HepG2 (cell line): ENCODE measurements around the gene PRAMEF17. TPM values are rescaled to one million over a fixed set of nuclear protein-coding genes. Genes with fewer than 3 reads are reported as not detected.
"Not testable (repeated sequence)": the region's sequence is repeated elsewhere in the genome, so short reads cannot be mapped to it uniquely, and the experiment has no call there.

Experiments used
- ATAC-seq: fragments of 200-7000 bp; cut with Tn5 transposase; 3 replicates; pipeline ENCODE4 v1.9.1; 2020; ENCODE audit warnings: mild to moderate bottlenecking, moderate library complexity
- BruUV-seq: library from RNA; stranded (reverse); fragments of 400-500 nt; replicated peaks from 2 replicates; lab custom pipeline; 2021; lab: Mats Ljungman, UMichigan
- CTCF ChIA-PET: fragments of 300-600 bp; formaldehyde crosslinking; extraction: SDS; loops from one replicate; lab custom pipeline; 2021; ENCODE audit warnings: low total read pairs, inconsistent platforms, low intra/inter-chr PET ratio; lab: Yijun Ruan, JAX
- POLR2A ChIA-PET: fragments of 350-600 bp; sonication (Branson Sonifier 250); formaldehyde crosslinking; loops from one replicate; lab custom pipeline; 2020; ENCODE audit warnings: antibody characterized with exemption, inconsistent platforms; lab: Yijun Ruan, JAX
- DNase-seq: peaks from one replicate; pipeline ENCODE4 v3.0.0-alpha.2; 2015; ENCODE audit warnings: low spot score
- FAIRE-seq: peaks from 3 replicates; lab custom pipeline; 2011; peaks lifted over from hg19 to GRCh38; lab: Jason Lieb, UNC
- H2AFZ ChIP-seq: one replicate; pipeline ENCODE4 v1.6.1; 2011; ENCODE audit warnings: low read length, inconsistent platforms
- H3K27ac ChIP-seq: fragments of 300-600 bp; 3 replicates; pipeline ENCODE4 v1.8.0; 2011; ENCODE audit warnings: mixed run types, mild to moderate bottlenecking, mixed read lengths, low read length, inconsistent platforms; ENCODE audit not compliant: insufficient read depth; ENCODE audit errors: extremely low read length
- H3K27me3 ChIP-seq, 2 experiments: fragments of 200-600 bp in 1 of 2; 2 replicates in 1 of 2; 3 replicates in 1 of 2; pipeline versions ENCODE4 v1.6.0 to v1.8.0; 2011; ENCODE audit warnings: low read length in 2 of 2, mild to moderate bottlenecking in 2 of 2, moderate library complexity in 2 of 2, inconsistent platforms in 1 of 2; ENCODE audit not compliant: insufficient read depth in 2 of 2, control insufficient read depth in 1 of 2
- H3K36me3 ChIP-seq, 2 experiments: fragments of 200-600 bp in 1 of 2; replicated peaks in 1 of 2; 2 replicates in 1 of 2; 3 replicates in 1 of 2; pipeline versions ENCODE4 v1.5.1 to v1.8.0; 2011; ENCODE audit warnings: low read length in 2 of 2, inconsistent platforms in 1 of 2; ENCODE audit not compliant: insufficient read depth in 2 of 2, control insufficient read depth in 1 of 2
- H3K4me1 ChIP-seq: 2 replicates; pipeline ENCODE4 v1.5.1; 2012; ENCODE audit warnings: low read length, inconsistent platforms; ENCODE audit not compliant: insufficient read depth
- H3K4me2 ChIP-seq: 2 replicates; pipeline ENCODE4 v1.6.0; 2011; ENCODE audit warnings: low read depth, low read length, inconsistent platforms
- H3K4me3 ChIP-seq, 3 experiments: fragments of 200-600 bp in 1 of 3; sonication (generic), shearing (Covaris generic) in 1 of 3; replicated peaks in 1 of 3; 2 replicates each; pipeline ENCODE4 v1.5.1; 2011 to 2016; ENCODE audit warnings: low read length in 3 of 3, inconsistent platforms in 2 of 3, low read depth in 2 of 3, mild to moderate bottlenecking in 2 of 3, control low read depth in 1 of 3, mixed read lengths in 1 of 3; ENCODE audit not compliant: insufficient read depth in 1 of 3
- H3K79me2 ChIP-seq: one replicate; pipeline ENCODE4 v1.6.1; 2011; ENCODE audit warnings: low read length, inconsistent platforms; ENCODE audit not compliant: insufficient read depth
- H3K9ac ChIP-seq: 2 replicates; pipeline ENCODE4 v1.6.0; 2011; ENCODE audit warnings: mild to moderate bottlenecking, low read depth, low read length, inconsistent platforms; ENCODE audit not compliant: insufficient read depth
- H3K9me3 ChIP-seq: 2 replicates; pipeline ENCODE4 v1.5.1; 2012; ENCODE audit warnings: mild to moderate bottlenecking, low read length
- H4K20me1 ChIP-seq: 2 replicates; pipeline ENCODE4 v1.6.0; 2011; ENCODE audit warnings: inconsistent platforms, mild to moderate bottlenecking, low read length, moderate library complexity; ENCODE audit not compliant: insufficient read depth
- ATF1 ChIP-seq: IDR thresholded peaks from 2 replicates; pipeline ENCODE4 v1.6.1; 2016; ENCODE audit warnings: mild to moderate bottlenecking, control low read depth
- FOXC1 ChIP-seq: sonication (generic); formaldehyde crosslinking; IDR thresholded peaks from 2 replicates; pipeline ENCODE4 v1.8.0; 2022; ENCODE audit warnings: mild to moderate bottlenecking, missing genetic modification reagents, borderline replicate concordance
- HNF4G ChIP-seq, 2 experiments: sonication (generic) in 1 of 2; formaldehyde crosslinking in 1 of 2; IDR thresholded peaks; 2 replicates each; pipeline versions ENCODE4 v1.4.0 to v1.6.1; 2011 to 2020; ENCODE audit warnings: borderline replicate concordance in 2 of 2, low read depth in 2 of 2, mild to moderate bottlenecking in 2 of 2, low read length in 1 of 2, missing genetic modification reagents in 1 of 2, moderate library complexity in 1 of 2
- ISX ChIP-seq: sonication (generic); formaldehyde crosslinking; conservative IDR thresholded peaks from 2 replicates; pipeline ENCODE4 v1.5.0; 2020; ENCODE audit warnings: missing genetic modification reagents
- RAD51 ChIP-seq: fragments of 450-650 bp; IDR thresholded peaks from 2 replicates; pipeline ENCODE4 v1.6.1; 2016; ENCODE audit warnings: borderline replicate concordance
- ZNF407 ChIP-seq: sonication (generic); formaldehyde crosslinking; IDR thresholded peaks from one replicate; pipeline ENCODE4 v1.5.1; 2020; ENCODE audit warnings: mild to moderate bottlenecking, missing genetic modification reagents; ENCODE audit errors: not compliant biosample characterization
- ZNF562 ChIP-seq: sonication (generic); formaldehyde crosslinking; IDR thresholded peaks from 2 replicates; pipeline ENCODE4 v1.8.0; 2022; ENCODE audit warnings: missing genetic modification reagents, borderline replicate concordance
- WGBS: methylation state at CpG from one replicate; pipeline ENCODE4 v1.1.6; 2017; ENCODE audit warnings: low lambda C conversion rate; 5-methylcytosine and 5-hydroxymethylcytosine counted together
- in situ Hi-C: cut with HindIII; loops from 2 replicates; pipeline ENCODE4 v1.10.0; 2017; ENCODE audit warnings: low pct_unique_long_range_greater_than_20kb; ENCODE audit not compliant: extremely low pct_ligation_motif_present
- intact Hi-C: fragments of 100-400 bp; cut with micrococcal nuclease; formaldehyde crosslinking; loops from one replicate; pipeline ENCODE4 v1.10.0; 2022; ENCODE audit not compliant: unreplicated experiment
- polyA plus RNA-seq, 8 experiments: library from polyadenylated mRNA; depleted of rRNA in 3 of 8; stranded (reverse) in 7 of 8; unstranded in 1 of 8; fragments of >200 nt; fragmentation: Illumina TruSeq in 4 of 8; extraction: Trizol in 4 of 8; gene quantifications; 2 replicates each; pipeline versions ENCODE4 v1.2.1 to v1.2.3, GENCODE V29; 2011 to 2016; ENCODE audit warnings: low read depth in 4 of 8, missing spikeins in 1 of 8, mixed read lengths in 1 of 8; ENCODE audit not compliant: insufficient read depth in 1 of 8
- total RNA-seq, 5 experiments: library from RNA; depleted of rRNA; stranded (reverse); fragments of >200 nt; fragmentation: Illumina TruSeq; extraction: Trizol; gene quantifications; 2 replicates each; pipeline ENCODE4 v1.2.3, GENCODE V29; 2016; ENCODE audit warnings: low read depth in 1 of 5

Gene PRAMEF17
- total and polyA plus RNA-seq, 2 of the 13 experiments (the other 11 are each of a cell fraction or from before 2014, with no cell fraction given) = not detected

- H3K4me3 ChIP-seq, H3K36me3 ChIP-seq, intact Hi-C loops, H3K4me2 ChIP-seq, CTCF ChIA-PET, H3K9me3 ChIP-seq, POLR2A ChIA-PET, H2AFZ ChIP-seq, H3K9ac ChIP-seq, DNase-seq, H3K4me1 ChIP-seq, ATAC-seq, H3K27ac ChIP-seq, H4K20me1 ChIP-seq, H3K27me3 ChIP-seq, in situ Hi-C loops, BruUV-seq, H3K79me2 ChIP-seq, FAIRE-seq: not testable (repeated sequence)
- no CpG with 5 or more reads among the region's 32 CpGs for WGBS
These were observed 44.4 kb downstream of the PRAMEF17 start for GRCh38 chr1:13433694-13434358.

- Histone ChIP-seq H3K9ac (no peak overlapping the region), H3K4me1 (no peaks in the 10 kb centered on the region), H3K9me3 (no peaks in the 10 kb centered on the region), H3K4me3 (no peak overlapping the region), H3K79me2 (no peaks in the 10 kb centered on the region), H2AFZ (no peak overlapping the region), H3K27me3 (peaks cover 0 to 9% of the 10 kb centered on the region in 2 experiments; a peak in 1 of 5 replicates), H3K36me3 (no peaks in the 10 kb centered on the region), H3K27ac (no peak overlapping the region), H4K20me1 (no peaks in the 10 kb centered on the region), H3K4me2 (no peak overlapping the region)
- no peak for TF ChIP-seq FOXC1 (CRISPR knock-in tag)
- no peak for TF ChIP-seq ZNF407 (CRISPR knock-in tag)
- no peak for TF ChIP-seq RAD51
- no peak for TF ChIP-seq ISX (CRISPR knock-in tag)
- TF ChIP-seq ATF1 = no peak
- no peak for TF ChIP-seq ZNF562 (CRISPR knock-in tag)
- TF ChIP-seq HNF4G (IDR thresholded peaks at IDR 0.05; ENCODE audit: borderline replicate concordance, low read depth, low read length) = no peak
- TF ChIP-seq HNF4G (CRISPR knock-in tag; IDR thresholded peaks at IDR 0.05; ENCODE audit: borderline replicate concordance, low read depth) = no peak
- CTCF ChIA-PET = no interaction called here
- BruUV-seq = no TSS peak
- in situ Hi-C loops (no loop called here), intact Hi-C loops (no loop called here)
- ATAC-seq (no peak), FAIRE-seq (no peak), DNase-seq (no peak)
- WGBS = 35% methylated on average over 3 of the region's 3 CpGs
- POLR2A ChIA-PET = no interaction called here
These were observed 46.0 kb downstream of the PRAMEF17 start for GRCh38 chr1:13435458-13435857.
